ENCODE results near the gene THSD7A.

THSD7A gene

DNA sequence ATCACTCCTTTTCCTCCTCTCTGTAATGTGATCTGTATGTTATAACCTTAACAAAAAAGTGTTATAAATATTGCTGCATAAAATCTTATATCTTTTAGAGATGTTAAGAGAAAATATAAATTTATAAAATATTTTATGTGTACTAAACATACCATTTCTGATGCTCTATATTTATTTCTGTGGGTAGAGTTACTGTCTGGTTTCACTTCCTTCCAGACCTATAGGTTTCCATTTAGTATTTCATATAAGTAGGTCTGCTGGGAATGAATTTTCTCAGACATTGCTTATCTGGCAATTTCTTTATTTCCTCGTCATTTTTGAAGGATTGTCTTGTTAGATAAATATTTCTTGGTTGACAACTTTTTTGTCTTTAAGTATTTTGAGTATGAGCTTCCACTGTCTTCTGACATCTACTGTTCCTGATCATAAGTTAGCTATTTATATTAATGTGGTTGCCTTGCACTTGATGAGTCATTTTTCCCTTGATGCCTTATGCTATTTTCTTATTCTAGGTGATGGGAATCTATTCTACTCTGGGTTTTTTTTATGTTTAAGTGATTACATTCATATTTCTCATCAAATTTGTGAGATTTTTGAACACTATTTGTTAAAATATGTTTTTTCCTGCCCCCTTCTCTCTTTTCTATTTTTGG is 11.2 kb upstream of the THSD7A start:
- H3K4me1 ChIP-seq (ENCODE audit: control insufficient read depth, insufficient read depth, low read length): peaks cover 32% of the 10 kb centered on the region
- H3K9me3 ChIP-seq (ENCODE audit: control insufficient read depth, insufficient read depth, low read length): no peaks in the 10 kb centered on the region; the same call in 1 of the 2 replicates
- H3K36me3 ChIP-seq (ENCODE audit: control insufficient read depth, insufficient read depth, low read length): no peaks in the 10 kb centered on the region
- H3K27ac ChIP-seq (ENCODE audit: low read depth, low read length): no peak overlapping the region
- H3K27me3 ChIP-seq (ENCODE audit: control insufficient read depth, insufficient read depth, low read length): no peaks in the 10 kb centered on the region
- no peak overlapping the region for H3K9ac ChIP-seq (ENCODE audit: low read depth, low read length)
- no peak overlapping the region for H3K4me3 ChIP-seq (ENCODE audit: low read depth, low read length)

DNA sequence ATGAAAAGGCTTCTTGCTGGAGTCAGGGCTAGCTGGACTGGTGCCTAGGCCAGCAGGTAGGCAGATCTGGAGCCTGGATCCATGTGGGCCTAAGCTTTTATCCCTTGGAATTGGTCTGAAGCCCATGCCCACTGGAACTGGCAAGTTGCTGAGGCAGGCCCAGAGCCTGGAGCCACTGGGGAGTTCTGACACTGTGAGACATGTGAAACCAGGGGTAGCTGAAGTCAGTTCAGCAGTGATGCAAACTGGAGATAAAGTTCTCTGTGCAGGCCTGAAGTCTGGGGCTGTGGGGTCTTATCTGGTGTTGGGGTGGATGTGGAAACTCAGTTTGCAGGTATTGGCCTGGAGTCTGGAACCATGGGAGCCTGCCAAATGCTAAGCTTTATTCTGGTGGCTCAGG is 9.7 kb upstream of the THSD7A start:
- Histone ChIP-seq H3K9ac (ENCODE audit: low read depth, low read length) (no peak overlapping the region), H3K27ac (ENCODE audit: low read depth, low read length) (no peak overlapping the region)

DNA sequence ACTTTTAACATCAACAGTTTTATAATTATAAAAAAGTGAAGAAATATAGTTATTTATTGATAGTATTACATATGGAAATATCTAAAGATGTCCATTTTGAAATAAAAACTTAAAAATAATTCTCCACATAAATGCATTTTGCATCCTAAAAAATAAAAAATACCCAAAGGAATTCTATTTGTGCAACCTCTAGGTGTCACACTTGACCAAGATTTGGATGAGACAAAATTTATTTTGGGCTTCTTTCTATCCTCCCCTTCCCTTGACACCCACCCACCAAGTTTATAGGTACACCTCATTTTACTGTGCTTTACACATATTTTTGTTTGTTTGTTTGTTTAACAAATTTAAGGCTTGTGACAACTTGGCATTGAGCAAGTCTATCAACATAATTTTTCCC is 3.3 kb upstream of the THSD7A start:
- Histone ChIP-seq H3K27me3 (ENCODE audit: control insufficient read depth, insufficient read depth, low read length) (peaks cover 16% of the 10 kb centered on the region), H3K27ac (ENCODE audit: low read depth, low read length) (no peak overlapping the region), H3K9ac (ENCODE audit: low read depth, low read length) (no peak overlapping the region), H3K4me3 (ENCODE audit: low read depth, low read length) (no peak overlapping the region), H3K36me3 (ENCODE audit: control insufficient read depth, insufficient read depth, low read length) (no peaks in the 10 kb centered on the region), H3K9me3 (ENCODE audit: control insufficient read depth, insufficient read depth, low read length) (no peaks in the 10 kb centered on the region), H3K4me1 (ENCODE audit: control insufficient read depth, insufficient read depth, low read length) (peaks cover 28% of the 10 kb centered on the region)

More for the DNA sequence above, 9.7 kb upstream of the THSD7A start:
- peaks cover 16% of the 10 kb centered on the region for H3K4me1 ChIP-seq (ENCODE audit: control insufficient read depth, insufficient read depth, low read length)
- H3K9me3 ChIP-seq (ENCODE audit: control insufficient read depth, insufficient read depth, low read length): no peaks in the 10 kb centered on the region; the same call in 1 of the 2 replicates
- H3K4me3 ChIP-seq (ENCODE audit: low read depth, low read length): no peak overlapping the region
- no peaks in the 10 kb centered on the region for H3K27me3 ChIP-seq (ENCODE audit: control insufficient read depth, insufficient read depth, low read length)
- no peaks in the 10 kb centered on the region for H3K36me3 ChIP-seq (ENCODE audit: control insufficient read depth, insufficient read depth, low read length)

DNA sequence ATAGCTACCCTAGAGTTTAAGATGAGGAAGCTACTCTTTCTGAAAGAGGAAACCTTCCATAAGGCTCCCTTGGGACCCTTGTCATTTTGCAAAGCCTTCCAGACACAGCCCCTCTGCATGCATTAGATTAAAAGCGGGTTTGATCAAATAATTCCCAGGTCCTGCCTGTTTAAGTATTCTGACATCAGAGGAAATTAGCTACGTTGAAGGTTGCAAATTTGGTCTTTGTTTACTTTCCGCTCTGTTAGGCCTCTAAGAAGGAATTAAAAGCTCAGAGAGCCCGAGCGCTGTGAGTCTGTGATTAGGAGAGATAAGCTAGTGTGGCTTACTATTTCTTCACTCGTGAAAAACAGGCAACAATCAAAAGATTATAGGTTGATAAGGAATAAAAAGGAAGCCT is 1.4 kb upstream of the THSD7A start:
- no peaks in the 10 kb centered on the region for H3K36me3 ChIP-seq (ENCODE audit: control insufficient read depth, insufficient read depth, low read length)
- H3K4me1 ChIP-seq (ENCODE audit: control insufficient read depth, insufficient read depth, low read length): peaks cover 32% of the 10 kb centered on the region
- no peak overlapping the region for H3K4me3 ChIP-seq (ENCODE audit: low read depth, low read length)
- H3K27ac ChIP-seq (ENCODE audit: low read depth, low read length): no peak overlapping the region
- H3K9ac ChIP-seq (ENCODE audit: low read depth, low read length): no peak overlapping the region
- H3K27me3 ChIP-seq (ENCODE audit: control insufficient read depth, insufficient read depth, low read length): peaks cover 21% of the 10 kb centered on the region
- no peaks in the 10 kb centered on the region for H3K9me3 ChIP-seq (ENCODE audit: control insufficient read depth, insufficient read depth, low read length)

DNA sequence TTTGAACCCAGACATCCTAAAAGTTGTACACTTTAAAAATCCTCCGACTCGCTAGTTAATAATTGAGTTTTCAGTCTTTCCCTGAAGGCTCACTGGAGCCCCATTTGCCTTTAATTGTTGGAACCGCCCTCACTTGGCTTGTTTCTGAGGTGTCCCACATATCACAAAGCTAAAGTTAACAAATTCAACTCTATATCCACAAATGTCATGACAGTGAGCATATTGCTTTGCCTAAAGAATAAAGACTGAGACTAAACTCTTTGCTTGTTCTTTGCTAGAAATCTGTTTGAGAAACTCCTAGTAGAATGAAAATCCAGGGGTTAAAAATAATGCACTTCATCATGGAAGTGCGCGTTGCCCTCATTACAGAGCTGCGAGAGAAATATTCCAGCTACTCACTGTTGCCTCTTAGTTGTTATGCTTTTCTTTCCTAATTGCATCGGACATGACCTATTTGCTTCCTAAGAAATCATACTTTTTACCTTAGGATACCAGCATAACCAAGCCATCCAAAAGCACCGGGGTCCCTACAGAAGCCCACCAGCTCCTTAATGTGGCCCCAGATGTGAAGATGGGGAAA is 752 bp downstream of the THSD7A start:
- peak overlapping the region; percentile 73 for H3K4me3 ChIP-seq (ENCODE audit: low read depth, low read length)
- H3K27ac ChIP-seq (ENCODE audit: low read depth, low read length): peak overlapping the region; percentile 48
- no peaks in the 10 kb centered on the region for H3K36me3 ChIP-seq (ENCODE audit: control insufficient read depth, insufficient read depth, low read length)
- H3K27me3 ChIP-seq (ENCODE audit: control insufficient read depth, insufficient read depth, low read length): peaks cover 21% of the 10 kb centered on the region
- H3K9ac ChIP-seq (ENCODE audit: low read depth, low read length): no peak overlapping the region
- H3K9me3 ChIP-seq (ENCODE audit: control insufficient read depth, insufficient read depth, low read length): no peaks in the 10 kb centered on the region
- peaks cover 32% of the 10 kb centered on the region for H3K4me1 ChIP-seq (ENCODE audit: control insufficient read depth, insufficient read depth, low read length)

DNA sequence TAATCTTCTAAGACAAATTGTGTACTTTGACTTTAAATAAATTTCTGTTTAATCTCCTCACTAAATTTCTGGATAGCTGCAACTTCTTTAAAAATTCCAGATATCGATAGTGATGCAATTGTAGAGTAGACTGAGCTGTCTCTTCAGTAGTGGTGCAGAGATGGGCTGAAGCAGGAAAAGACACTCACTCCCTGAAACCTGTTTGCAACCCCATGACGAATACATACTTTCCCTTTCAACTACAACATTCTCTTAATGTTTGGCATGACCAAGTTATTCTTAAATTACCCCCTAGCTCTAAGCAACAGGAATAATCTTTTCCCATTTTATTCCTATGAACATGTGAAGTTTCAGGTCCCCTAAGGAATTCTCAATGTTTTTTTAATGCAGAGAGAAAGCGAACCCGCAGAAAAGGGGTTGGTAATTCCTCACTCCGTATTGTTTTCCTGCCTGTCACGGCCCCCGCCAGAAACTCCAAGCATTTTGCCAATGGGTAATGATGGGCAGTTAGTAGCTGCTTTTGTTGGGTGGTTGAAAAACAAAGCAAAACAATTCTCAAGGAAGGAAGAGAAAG is 1.3 kb downstream of the THSD7A start:
- H3K9me3 ChIP-seq (ENCODE audit: control insufficient read depth, insufficient read depth, low read length): no peaks in the 10 kb centered on the region
- peak overlapping the region; percentile 73 for H3K4me3 ChIP-seq (ENCODE audit: low read depth, low read length)
- H3K27me3 ChIP-seq (ENCODE audit: control insufficient read depth, insufficient read depth, low read length): peaks cover 21% of the 10 kb centered on the region

DNA sequence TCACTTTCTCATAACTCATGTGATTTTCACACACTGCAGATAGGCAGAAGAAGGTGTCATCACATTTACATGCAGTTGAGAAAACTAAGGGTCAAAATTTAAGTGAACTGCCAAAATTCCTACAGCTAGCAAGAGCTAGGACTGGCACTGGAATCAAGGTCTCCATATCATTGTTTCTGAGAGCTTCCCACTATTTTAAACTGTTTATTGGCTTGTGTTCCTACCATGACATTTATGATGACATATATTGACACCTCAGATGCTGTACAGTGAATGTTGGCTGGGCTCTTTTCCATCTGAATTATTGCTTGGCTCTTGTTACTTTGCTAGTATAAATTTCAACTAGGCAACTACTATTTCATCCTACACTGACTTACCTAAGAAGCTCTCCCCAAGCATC is 2.0 kb downstream of the THSD7A start:
- Histone ChIP-seq H3K9me3 (ENCODE audit: control insufficient read depth, insufficient read depth, low read length) (no peaks in the 10 kb centered on the region), H3K27ac (ENCODE audit: low read depth, low read length) (no peak overlapping the region), H3K4me3 (ENCODE audit: low read depth, low read length) (no peak overlapping the region), H3K4me1 (ENCODE audit: control insufficient read depth, insufficient read depth, low read length) (peaks cover 25% of the 10 kb centered on the region), H3K9ac (ENCODE audit: low read depth, low read length) (no peak overlapping the region), H3K36me3 (ENCODE audit: control insufficient read depth, insufficient read depth, low read length) (no peaks in the 10 kb centered on the region), H3K27me3 (ENCODE audit: control insufficient read depth, insufficient read depth, low read length) (peaks cover 21% of the 10 kb centered on the region)

More for the DNA sequence above, 1.3 kb downstream of the THSD7A start:
- Histone ChIP-seq H3K4me1 (ENCODE audit: control insufficient read depth, insufficient read depth, low read length) (peaks cover 28% of the 10 kb centered on the region), H3K9ac (ENCODE audit: low read depth, low read length) (no peak overlapping the region), H3K27ac (ENCODE audit: low read depth, low read length) (no peak overlapping the region), H3K36me3 (ENCODE audit: control insufficient read depth, insufficient read depth, low read length) (no peaks in the 10 kb centered on the region)

DNA sequence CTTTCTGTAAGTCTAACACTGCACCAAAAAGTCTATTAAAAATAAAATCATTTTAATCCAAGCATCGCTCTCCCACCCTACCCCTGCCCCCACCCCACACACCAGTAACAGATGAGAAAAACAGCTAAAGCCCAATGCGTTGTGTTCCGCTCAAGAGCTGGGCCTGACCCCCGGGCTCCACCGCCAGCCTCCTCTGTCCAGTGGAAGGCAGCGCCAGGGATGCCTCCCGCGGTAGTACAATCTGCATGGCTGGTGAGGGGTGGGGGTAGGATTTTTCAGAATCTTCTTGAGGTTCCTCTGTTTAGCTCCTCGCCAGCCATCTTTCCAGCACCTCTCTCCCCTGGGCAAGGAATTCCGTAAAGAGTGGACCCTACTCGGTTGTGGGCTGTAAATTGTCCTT is 12.1 kb downstream of the THSD7A start:
- no peaks in the 10 kb centered on the region for H3K27me3 ChIP-seq (ENCODE audit: control insufficient read depth, insufficient read depth, low read length)
- H3K27ac ChIP-seq (ENCODE audit: low read depth, low read length): no peak overlapping the region
- H3K9ac ChIP-seq (ENCODE audit: low read depth, low read length): no peak overlapping the region
- no peaks in the 10 kb centered on the region for H3K36me3 ChIP-seq (ENCODE audit: control insufficient read depth, insufficient read depth, low read length)
- no peak overlapping the region for H3K4me3 ChIP-seq (ENCODE audit: low read depth, low read length)
- peaks cover 11% of the 10 kb centered on the region for H3K4me1 ChIP-seq (ENCODE audit: control insufficient read depth, insufficient read depth, low read length)
- no peaks in the 10 kb centered on the region for H3K9me3 ChIP-seq (ENCODE audit: control insufficient read depth, insufficient read depth, low read length)

DNA sequence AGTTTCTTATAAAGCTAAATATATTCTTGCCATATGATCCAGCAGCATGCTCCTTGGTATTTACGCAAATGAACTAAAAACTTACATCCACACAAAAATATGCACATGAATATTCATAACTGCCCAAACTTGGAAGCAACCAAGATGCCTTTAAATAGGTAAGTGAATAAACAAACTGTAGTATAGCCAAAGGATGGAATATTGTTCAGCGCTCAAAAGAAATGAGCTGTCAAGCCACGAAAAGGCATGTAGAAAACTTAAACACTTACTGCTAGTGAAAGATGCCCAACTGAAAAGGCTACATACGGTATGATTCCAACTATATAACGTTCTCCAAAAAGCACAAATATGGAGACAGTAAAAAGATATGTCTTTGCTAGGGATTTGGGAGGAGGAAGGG is 12.7 kb downstream of the THSD7A start:
- H3K36me3 ChIP-seq (ENCODE audit: control insufficient read depth, insufficient read depth, low read length): no peaks in the 10 kb centered on the region
- no peak overlapping the region for H3K27ac ChIP-seq (ENCODE audit: low read depth, low read length)
- H3K4me1 ChIP-seq (ENCODE audit: control insufficient read depth, insufficient read depth, low read length): peaks cover 11% of the 10 kb centered on the region
- H3K9me3 ChIP-seq (ENCODE audit: control insufficient read depth, insufficient read depth, low read length): no peaks in the 10 kb centered on the region
- no peak overlapping the region for H3K9ac ChIP-seq (ENCODE audit: low read depth, low read length)
- H3K4me3 ChIP-seq (ENCODE audit: low read depth, low read length): no peak overlapping the region
- H3K27me3 ChIP-seq (ENCODE audit: control insufficient read depth, insufficient read depth, low read length): no peaks in the 10 kb centered on the region

DNA sequence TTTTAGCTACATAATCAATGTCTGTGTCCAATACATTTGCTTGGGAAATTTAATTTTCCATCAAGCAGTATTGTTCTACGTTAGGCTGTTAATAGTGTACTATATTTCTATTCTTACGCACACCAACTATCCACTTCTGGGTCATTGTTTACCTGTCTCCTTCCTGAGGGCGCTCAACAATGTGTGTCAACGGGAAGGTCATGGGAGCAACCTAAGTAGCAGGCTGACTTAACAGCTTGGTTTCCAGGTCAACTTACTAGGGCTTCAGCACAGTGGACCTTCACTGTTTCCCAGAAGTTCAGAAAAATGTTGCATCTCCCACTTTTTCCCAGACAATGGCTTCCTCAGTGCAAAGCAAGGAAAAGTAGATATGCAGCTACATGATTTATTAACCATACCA is 13.7 kb downstream of the THSD7A start:
- no peaks in the 10 kb centered on the region for H3K36me3 ChIP-seq (ENCODE audit: control insufficient read depth, insufficient read depth, low read length)
- H3K27me3 ChIP-seq (ENCODE audit: control insufficient read depth, insufficient read depth, low read length): no peaks in the 10 kb centered on the region
- no peak overlapping the region for H3K27ac ChIP-seq (ENCODE audit: low read depth, low read length)
- H3K9me3 ChIP-seq (ENCODE audit: control insufficient read depth, insufficient read depth, low read length): no peaks in the 10 kb centered on the region
- H3K4me3 ChIP-seq (ENCODE audit: low read depth, low read length): no peak overlapping the region
- peaks cover 11% of the 10 kb centered on the region for H3K4me1 ChIP-seq (ENCODE audit: control insufficient read depth, insufficient read depth, low read length)
- no peak overlapping the region for H3K9ac ChIP-seq (ENCODE audit: low read depth, low read length)

DNA sequence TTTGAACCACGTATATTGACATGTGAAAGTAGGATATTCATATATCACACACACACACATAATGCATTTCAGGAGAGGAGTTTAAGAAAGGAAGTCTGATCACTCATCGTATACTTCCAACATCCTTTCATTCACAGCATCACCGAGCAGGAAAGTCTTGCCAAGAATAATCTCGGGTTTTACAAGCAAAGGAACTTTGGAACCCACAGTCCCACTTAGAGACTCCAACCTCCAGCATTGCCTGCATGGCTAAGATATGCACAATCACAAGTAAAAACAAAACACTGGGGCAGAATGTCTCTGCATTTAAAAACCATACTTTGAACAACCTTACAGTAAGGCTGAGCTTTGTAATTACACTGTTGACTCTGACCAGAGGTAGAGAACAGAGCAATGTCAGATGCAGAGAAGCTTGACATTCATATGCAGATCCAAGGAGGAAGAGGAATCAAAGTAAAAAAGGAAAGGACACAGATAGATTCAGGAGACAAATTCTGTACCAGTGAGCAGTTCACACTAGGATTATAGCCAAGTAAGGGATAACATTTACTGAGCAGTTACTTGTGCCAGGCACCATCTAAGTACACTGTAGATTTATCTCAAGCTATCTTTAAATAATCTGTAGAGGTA is 14.8 kb downstream of the THSD7A start:
- no peak overlapping the region for H3K9ac ChIP-seq (ENCODE audit: low read depth, low read length)
- H3K27ac ChIP-seq (ENCODE audit: low read depth, low read length): no peak overlapping the region
- H3K36me3 ChIP-seq (ENCODE audit: control insufficient read depth, insufficient read depth, low read length): no peaks in the 10 kb centered on the region
- no peak overlapping the region for H3K4me3 ChIP-seq (ENCODE audit: low read depth, low read length)
- H3K4me1 ChIP-seq (ENCODE audit: control insufficient read depth, insufficient read depth, low read length): peaks cover 11% of the 10 kb centered on the region
- no peaks in the 10 kb centered on the region for H3K27me3 ChIP-seq (ENCODE audit: control insufficient read depth, insufficient read depth, low read length)
- H3K9me3 ChIP-seq (ENCODE audit: control insufficient read depth, insufficient read depth, low read length): no peaks in the 10 kb centered on the region

Measured in HUES48 (cell line).